Measurements from ENCODE around the gene HMGCLL1.

Gene HMGCLL1

GRCh38 chr6:55578537-55579363 lies at the start of gene HMGCLL1:
TSS of gene HMGCLL1 (minus strand) at chr6:55579192. CDS start at chr6:55579055, 137 bp downstream.
- no peak for DNase-seq

GRCh38 chr6:55621993-55622392 lies 43.0 kb upstream of the HMGCLL1 start:
- DNase-seq, result no peak

GRCh38 chr6:55621244-55621643 lies 42.3 kb upstream of the HMGCLL1 start:
- no peak for DNase-seq

- DNase-seq, result no peak
These were observed 38.3 kb upstream of the HMGCLL1 start for GRCh38 chr6:55617272-55617671.

GRCh38 chr6:55604021-55604420 lies 25.0 kb upstream of the HMGCLL1 start:
- no peak for DNase-seq

- no peak for DNase-seq
These were observed 22.1 kb upstream of the HMGCLL1 start for GRCh38 chr6:55601120-55601519.

GRCh38 chr6:55594442-55594841 lies 15.4 kb upstream of the HMGCLL1 start:
- no peak for DNase-seq

GRCh38 chr6:55584654-55585354 lies 5.8 kb upstream of the HMGCLL1 start:
- no peak for DNase-seq

GRCh38 chr6:55576811-55577210 lies 2.2 kb downstream of the HMGCLL1 start:
- no peak for DNase-seq

GRCh38 chr6:55574556-55574955 lies 4.4 kb downstream of the HMGCLL1 start:
- no peak for DNase-seq

GRCh38 chr6:55569638-55570037 lies 9.4 kb downstream of the HMGCLL1 start:
- DNase-seq, result no peak

- no peak for DNase-seq
These were observed 10.1 kb downstream of the HMGCLL1 start for GRCh38 chr6:55568808-55569439.

GRCh38 chr6:55567558-55567957 lies 11.4 kb downstream of the HMGCLL1 start:
- DNase-seq, result no peak

- DNase-seq, result no peak
These were observed 12.8 kb downstream of the HMGCLL1 start for GRCh38 chr6:55566036-55566710.

- no peak for DNase-seq
These were observed 16.7 kb downstream of the HMGCLL1 start for GRCh38 chr6:55562318-55562717.

GRCh38 chr6:55560290-55560885 lies 18.6 kb downstream of the HMGCLL1 start:
- no peak for DNase-seq

- no peak for DNase-seq
These were observed 21.8 kb downstream of the HMGCLL1 start for GRCh38 chr6:55557146-55557545.

GRCh38 chr6:55545791-55546190 lies 33.2 kb downstream of the HMGCLL1 start:
- DNase-seq, result no peak

GRCh38 chr6:55543633-55544309 lies 35.2 kb downstream of the HMGCLL1 start:
- no peak for DNase-seq

GRCh38 chr6:55541024-55541423 lies 38.0 kb downstream of the HMGCLL1 start:
- no peak for DNase-seq

- DNase-seq, result no peak
These were observed 42.5 kb downstream of the HMGCLL1 start for GRCh38 chr6:55536391-55536956.

GRCh38 chr6:55531496-55531895 lies 47.5 kb downstream of the HMGCLL1 start:
- no peak for DNase-seq

Data from NCI-H1048 (cell line).